Liver (tissue), 9 donors: ENCODE measurements around the gene NAV2. TPM values are rescaled to one million over a fixed set of nuclear protein-coding genes. Genes with fewer than 3 reads are reported as not detected.

Experiments
- DNase-seq: peaks from one replicate; pipeline ENCODE4 v3.0.0-alpha.2; 2017; ENCODE audit warnings: low spot score
- H3K27ac ChIP-seq, 2 donors: one replicate each; pipeline ENCODE4 v1.7.0; 2013; ENCODE audit warnings: inconsistent platforms in 2 of 2, low read length in 2 of 2, control low read depth in 1 of 2, low read depth in 1 of 2, mild to moderate bottlenecking in 1 of 2
- H3K27me3 ChIP-seq, 4 donors: one replicate each; pipeline versions ENCODE4 v1.6.1 to v1.7.0; 2013; ENCODE audit warnings: low read length in 3 of 4, inconsistent platforms in 1 of 4, mild to moderate bottlenecking in 1 of 4, moderate library complexity in 1 of 4; ENCODE audit not compliant: control insufficient read depth in 4 of 4, insufficient read depth in 4 of 4
- H3K36me3 ChIP-seq, 4 donors: one replicate each; pipeline versions ENCODE4 v1.6.1 to v1.7.0; 2013; ENCODE audit warnings: low read length in 3 of 4, mild to moderate bottlenecking in 3 of 4, low read depth in 1 of 4, moderate library complexity in 1 of 4; ENCODE audit not compliant: control insufficient read depth in 4 of 4, insufficient read depth in 3 of 4
- H3K4me1 ChIP-seq, 4 donors: one replicate each; pipeline versions ENCODE4 v1.6.1 to v1.7.0; 2013; ENCODE audit warnings: low read length in 3 of 4, mild to moderate bottlenecking in 3 of 4, moderate library complexity in 1 of 4; ENCODE audit not compliant: control insufficient read depth in 4 of 4, insufficient read depth in 4 of 4
- H3K4me3 ChIP-seq, 3 donors: one replicate each; pipeline versions ENCODE4 v1.6.1 to v1.7.0; 2013; ENCODE audit warnings: low read length in 3 of 3, control low read depth in 1 of 3, low read depth in 1 of 3, mild to moderate bottlenecking in 1 of 3
- H3K9ac ChIP-seq, 2 donors: one replicate each; pipeline ENCODE4 v1.7.0; 2013; ENCODE audit warnings: low read length in 2 of 2, mild to moderate bottlenecking in 2 of 2, moderate library complexity in 2 of 2, control low read depth in 1 of 2, low read depth in 1 of 2
- H3K9me3 ChIP-seq, 4 donors: one replicate each; pipeline versions ENCODE4 v1.6.1 to v1.7.0; 2013; ENCODE audit warnings: low read length in 3 of 4; ENCODE audit not compliant: control insufficient read depth in 4 of 4
- EGR1 ChIP-seq, 2 donors: IDR thresholded peaks; 2 replicates each; pipeline ENCODE4 v1.6.1; 2016 to 2018; ENCODE audit warnings: antibody characterized with exemption in 2 of 2, low read depth in 2 of 2
- FOXA1 ChIP-seq: IDR thresholded peaks from 2 replicates; pipeline ENCODE4 v1.6.1; 2016; ENCODE audit warnings: antibody characterized with exemption
- GABPA ChIP-seq, 2 donors: IDR thresholded peaks in 1 of 2; conservative IDR thresholded peaks in 1 of 2; 2 replicates each; pipeline ENCODE4 v1.6.1; 2016; ENCODE audit warnings: antibody characterized with exemption in 2 of 2, mild to moderate bottlenecking in 1 of 2, moderate library complexity in 1 of 2
- HNF4A ChIP-seq, 2 donors: conservative IDR thresholded peaks; 2 replicates each; pipeline ENCODE4 v1.6.1; 2016; ENCODE audit warnings: antibody characterized with exemption in 2 of 2, mild to moderate bottlenecking in 2 of 2
- HNF4G ChIP-seq: IDR thresholded peaks from 2 replicates; pipeline ENCODE4 v1.6.1; 2016; ENCODE audit warnings: antibody characterized with exemption
- MAX ChIP-seq: IDR thresholded peaks from 2 replicates; pipeline ENCODE4 v1.6.1; 2016; ENCODE audit warnings: antibody characterized with exemption
- NR2F2 ChIP-seq: IDR thresholded peaks from 2 replicates; pipeline ENCODE4 v1.6.1; 2016; ENCODE audit warnings: antibody characterized with exemption
- RAD21 ChIP-seq, 2 donors: IDR thresholded peaks; 2 replicates each; pipeline ENCODE4 v1.6.1; 2016; ENCODE audit warnings: antibody characterized with exemption in 2 of 2, mild to moderate bottlenecking in 2 of 2
- REST ChIP-seq: IDR thresholded peaks from 2 replicates; pipeline ENCODE4 v1.6.1; 2016; ENCODE audit warnings: antibody characterized with exemption, mild to moderate bottlenecking
- RXRA ChIP-seq, 2 donors: IDR thresholded peaks; 2 replicates each; pipeline ENCODE4 v1.6.1; 2017 to 2018; ENCODE audit warnings: antibody characterized with exemption in 2 of 2, mild to moderate bottlenecking in 1 of 2
- SP1 ChIP-seq: IDR thresholded peaks from 2 replicates; pipeline ENCODE4 v1.6.1; 2018; ENCODE audit warnings: antibody characterized with exemption, mild to moderate bottlenecking
- TAF1 ChIP-seq: conservative IDR thresholded peaks from 2 replicates; pipeline ENCODE4 v1.6.1; 2016; ENCODE audit warnings: antibody characterized with exemption, mild to moderate bottlenecking
- YY1 ChIP-seq: IDR thresholded peaks from 2 replicates; pipeline ENCODE4 v1.6.1; 2016; ENCODE audit warnings: antibody characterized with exemption, mild to moderate bottlenecking
- WGBS: extraction: QIAGEN DNeasy Blood & Tissue Kit; methylation state at CpG from one replicate; pipeline ENCODE4 v1.1.7; 2013; 5-methylcytosine and 5-hydroxymethylcytosine counted together
- polyA plus RNA-seq, 2 donors: library from polyadenylated mRNA; stranded (reverse) in 1 of 2; unstranded in 1 of 2; fragments of 200-250 nt in 1 of 2; fragments of >200 nt in 1 of 2; fragmentation: Nextera tagmentation in 1 of 2; extraction: Ambion mirVana in 1 of 2; gene quantifications; one replicate each; pipeline versions ENCODE4 v1.2.1 to v1.2.3, GENCODE V29; 2013 to 2015
- total RNA-seq, 2 donors: library from RNA; depleted of rRNA; stranded (reverse); fragments of >200 nt; gene quantifications; one replicate each; pipeline ENCODE4 v1.2.3, GENCODE V29; 2014
- TF ChIP-seq, protein P1 (sequence below): IDR thresholded peaks from 2 replicates; pipeline ENCODE4 v1.6.1; 2016; ENCODE audit warnings: antibody characterized with exemption
- donor health status: healthy.
- donor health status: healthy.
- donor health status: healthy.
- donor health status: healthy.
- donor health status: healthy.

Gene NAV2
- total and polyA plus RNA-seq, 4 donors, result 6.3 to 20.5 (median 11.6) TPM

- Histone ChIP-seq H3K9me3 (no peaks in the 10 kb centered on the region), H3K4me1 (peaks cover 0 to 4% (median 0%) of the 10 kb centered on the region in 4 donors), H3K4me3 (no peak overlapping the region), H3K9ac (no peak overlapping the region), H3K27ac (no peak overlapping the region), H3K27me3 (no peaks in the 10 kb centered on the region), H3K36me3 (peaks cover 13 to 55% (median 46%) of the 10 kb centered on the region in 4 donors)
- TF ChIP-seq RXRA (IDR thresholded peaks at IDR 0.05) (no peak), HNF4A (conservative IDR thresholded peaks at IDR 0.05) (no peak), YY1 (no peak), HNF4G (no peak)
- TF ChIP-seq, protein P1, sequence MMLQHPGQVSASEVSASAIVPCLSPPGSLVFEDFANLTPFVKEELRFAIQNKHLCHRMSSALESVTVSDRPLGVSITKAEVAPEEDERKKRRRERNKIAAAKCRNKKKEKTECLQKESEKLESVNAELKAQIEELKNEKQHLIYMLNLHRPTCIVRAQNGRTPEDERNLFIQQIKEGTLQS, result no peak
- no peak for DNase-seq
- WGBS, result 62% methylated on average over 5 of the region's 5 CpGs
Measured at GRCh38 chr11:20089796-20090653, 377.4 kb downstream of the NAV2 start.

DNA sequence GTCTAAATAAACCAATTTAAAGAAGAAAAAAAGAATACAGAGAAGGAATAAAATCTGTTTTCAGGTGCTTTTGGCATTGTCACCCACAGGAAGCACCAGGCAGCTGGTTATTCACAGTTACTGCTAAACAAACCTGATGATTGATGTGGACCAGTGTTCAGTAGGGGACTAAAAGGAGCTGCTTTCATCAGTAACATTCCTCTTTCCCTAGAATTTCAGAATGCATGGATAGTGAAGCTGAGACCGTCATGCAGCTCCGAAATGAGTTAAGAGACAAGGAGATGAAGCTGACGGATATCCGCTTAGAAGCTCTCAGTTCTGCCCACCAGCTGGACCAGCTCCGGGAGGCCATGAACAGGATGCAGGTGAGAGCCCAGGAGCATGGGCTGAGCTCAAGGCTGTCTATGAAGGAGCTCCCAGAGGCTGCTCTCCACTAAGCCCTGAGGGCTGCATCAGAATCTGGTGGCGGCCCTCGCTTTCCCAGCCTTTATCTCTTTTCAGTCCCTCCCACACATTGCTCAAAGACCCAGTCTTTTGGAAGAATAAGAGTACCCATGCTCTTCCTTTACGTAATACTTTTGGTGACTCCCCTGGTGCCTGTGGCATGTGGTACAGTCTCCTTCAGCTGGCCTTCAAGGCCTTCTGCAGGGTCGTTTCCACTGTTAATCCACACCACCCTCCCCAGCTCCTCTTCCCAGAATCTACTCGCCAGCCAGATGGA, 378.2 kb downstream of the NAV2 start:
- Histone ChIP-seq H3K27ac (no peak overlapping the region), H3K4me1 (peaks cover 0 to 4% (median 0%) of the 10 kb centered on the region in 4 donors), H3K9ac (no peak overlapping the region), H3K27me3 (no peaks in the 10 kb centered on the region), H3K36me3 (peaks cover 10 to 61% (median 50%) of the 10 kb centered on the region in 4 donors), H3K4me3 (no peak overlapping the region), H3K9me3 (no peaks in the 10 kb centered on the region)
- TF ChIP-seq TAF1 (no peak), NR2F2 (no peak), HNF4G (no peak), FOXA1 (no peak), MAX (no peak), HNF4A (conservative IDR thresholded peaks at IDR 0.05) (no peak), GABPA (IDR thresholded peaks at IDR 0.05 in 1 of 2, conservative IDR thresholded peaks at IDR 0.05 in 1 of 2) (no peak), EGR1 (IDR thresholded peaks at IDR 0.05; ENCODE audit: low read depth in 2 of 2) (no peak)
- TF ChIP-seq, protein P1, result no peak
- WGBS, result 90% methylated on average over 10 of the region's 10 CpGs
- no peak for DNase-seq

DNA sequence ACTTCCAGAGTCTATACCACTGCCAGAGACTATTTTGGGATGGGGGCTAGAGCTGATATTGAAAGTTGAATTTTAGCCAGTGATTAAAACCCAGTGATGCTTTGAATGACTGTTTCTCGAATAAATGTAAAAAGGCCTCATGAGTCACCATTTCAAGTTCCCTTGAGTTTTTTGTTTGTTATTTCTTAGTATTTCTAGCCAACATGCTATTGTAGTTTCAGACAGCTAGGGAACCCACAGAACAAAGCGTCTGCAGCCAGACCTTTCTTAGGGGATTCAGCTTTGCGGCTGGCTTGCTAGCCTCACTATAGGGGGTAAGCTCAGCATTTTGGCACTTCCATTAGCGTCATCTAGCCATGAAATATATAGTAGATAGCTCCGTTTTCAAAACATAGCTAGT, 381.1 kb downstream of the NAV2 start:
- no peaks in the 10 kb centered on the region for H3K9me3 ChIP-seq
- H3K9ac ChIP-seq, result no peak overlapping the region
- 95% methylated on average over 5 of the region's 5 CpGs for WGBS
- H3K27me3 ChIP-seq, result no peaks in the 10 kb centered on the region
- H3K4me1 ChIP-seq, result peaks cover 0 to 4% (median 0%) of the 10 kb centered on the region in 4 donors
- H3K36me3 ChIP-seq, result peaks cover 6 to 75% (median 60%) of the 10 kb centered on the region in 4 donors
- H3K4me3 ChIP-seq, result no peak overlapping the region
- no peak for TF ChIP-seq MAX
- TF ChIP-seq SP1, result no peak
- no peak for TF ChIP-seq YY1
- no peak for TF ChIP-seq HNF4G
- TF ChIP-seq GABPA (IDR thresholded peaks at IDR 0.05 in 1 of 2, conservative IDR thresholded peaks at IDR 0.05 in 1 of 2), result no peak
- TF ChIP-seq HNF4A (conservative IDR thresholded peaks at IDR 0.05), result no peak
- no peak for TF ChIP-seq REST
- no peak for TF ChIP-seq RAD21 (IDR thresholded peaks at IDR 0.05)
- no peak for TF ChIP-seq RXRA (IDR thresholded peaks at IDR 0.05)
- TF ChIP-seq TAF1, result no peak
- no peak overlapping the region for H3K27ac ChIP-seq
- no peak for DNase-seq
